NCI-H146 treated with DMSO at 0.1 percent for 48 hours (cell line): ENCODE results near the gene TBC1D2B.

ENCODE experiments used
- DNase-seq: peaks from one replicate; lab custom pipeline; 2025; ENCODE audit not compliant: unreplicated experiment; lab: John Stamatoyannopoulos, UW

Gene TBC1D2B

DNA sequence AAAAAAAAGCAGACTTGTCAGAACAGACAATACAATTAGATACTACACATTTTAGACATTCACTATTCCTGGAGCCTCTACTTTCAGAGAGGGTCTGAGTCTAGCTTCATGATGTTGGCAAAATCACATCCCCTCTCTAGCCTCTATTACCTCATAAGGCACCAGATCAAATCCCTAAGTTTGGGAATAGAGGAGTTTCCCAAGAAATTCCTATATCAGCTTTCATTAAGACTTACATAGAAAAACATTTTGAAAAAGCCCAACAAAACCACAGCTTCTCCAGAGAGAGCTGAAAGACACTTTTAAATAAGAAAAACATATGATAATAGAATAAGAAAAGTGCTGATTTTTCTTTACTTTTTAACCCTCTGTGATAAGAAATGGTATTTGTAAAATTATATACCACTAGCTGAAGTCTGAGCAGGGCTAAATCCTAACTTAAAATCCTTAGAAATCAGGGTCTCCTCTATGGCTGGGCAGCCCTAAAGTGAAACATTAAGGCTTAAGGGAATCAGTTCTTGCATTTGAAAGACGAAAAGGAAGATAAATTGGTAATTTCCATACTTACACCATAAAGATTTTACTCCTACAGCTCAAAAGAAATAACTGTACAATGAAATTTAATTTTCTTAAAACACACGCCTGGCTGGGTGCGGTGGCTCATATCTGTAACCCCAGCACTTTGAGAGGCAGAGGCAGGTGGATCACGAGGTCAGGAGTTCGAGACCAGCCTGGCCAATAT is 4.3 kb downstream of the TBC1D2B start:
- DNase-seq, result no peak

DNA sequence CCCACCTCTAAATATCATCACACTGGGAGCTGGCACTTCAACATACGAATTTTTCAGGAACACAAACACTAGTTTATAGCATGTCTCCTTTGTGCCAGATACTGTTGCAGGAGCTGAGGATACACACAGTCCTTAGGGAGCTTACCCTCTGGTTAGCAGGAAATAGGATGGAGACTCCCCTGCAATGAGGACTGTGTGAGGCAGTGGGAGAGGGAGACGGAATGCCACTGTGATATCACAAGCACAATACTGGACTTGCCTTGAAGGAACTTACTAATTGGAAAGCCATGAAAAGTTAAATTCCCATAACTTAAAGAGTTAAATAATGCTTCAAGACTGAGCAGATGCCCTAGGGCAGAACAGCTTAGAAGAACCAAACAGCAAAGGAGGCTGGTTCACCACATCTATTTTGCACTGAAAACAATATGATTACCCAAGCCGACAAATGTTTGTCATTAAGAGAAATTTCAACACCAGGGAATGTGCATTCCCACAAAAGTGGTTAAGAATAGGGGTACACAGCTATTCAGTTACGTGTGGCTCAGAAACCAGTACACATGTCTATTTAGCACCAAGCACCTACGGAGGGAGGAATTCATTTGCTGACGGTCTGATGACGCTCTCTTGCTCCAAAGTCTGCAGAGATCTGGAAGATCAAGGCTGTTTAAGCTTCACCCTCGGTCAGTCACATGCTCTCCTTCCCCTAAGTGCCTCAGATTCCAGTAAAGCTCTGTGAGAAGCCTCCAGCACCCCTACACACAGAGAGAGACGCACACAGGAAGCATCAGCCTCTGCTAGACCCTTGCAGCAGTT is 5.2 kb downstream of the TBC1D2B start:
- no peak for DNase-seq

- DNase-seq, result no peak
Observed at GRCh38 chr15:78071383-78071782, 6.1 kb downstream of the TBC1D2B start.

DNA sequence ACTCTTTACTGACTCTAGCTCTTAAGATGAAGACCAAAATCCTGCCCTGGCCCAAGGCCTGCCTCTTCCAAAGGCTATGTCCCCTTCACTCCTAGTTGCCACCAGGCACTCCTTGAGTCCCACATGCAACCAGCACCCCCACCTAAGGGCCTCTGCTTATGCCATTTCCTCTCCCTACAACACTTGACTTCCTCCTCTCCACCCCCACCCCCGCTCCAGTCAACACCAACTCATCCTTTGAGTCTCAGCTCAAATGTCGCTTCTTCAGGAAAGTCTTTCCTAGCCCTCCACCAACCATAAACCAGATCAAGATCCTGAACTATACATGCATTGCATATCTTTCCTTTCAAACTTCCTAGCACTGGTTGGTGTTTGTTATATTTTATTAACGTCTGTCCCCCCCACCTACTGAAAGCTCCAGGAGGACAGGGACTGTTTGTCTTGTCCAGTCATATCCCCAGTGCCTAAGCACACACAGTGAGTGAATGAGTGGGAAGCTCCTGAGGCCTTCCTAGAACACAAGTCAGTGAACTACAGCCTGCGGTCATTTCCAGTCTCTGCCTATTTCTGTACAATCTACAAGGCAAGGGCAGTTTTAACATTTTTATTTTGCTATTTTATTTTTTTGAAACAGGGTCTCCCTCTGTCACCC is 7.3 kb downstream of the TBC1D2B start:
- DNase-seq, result no peak

DNA sequence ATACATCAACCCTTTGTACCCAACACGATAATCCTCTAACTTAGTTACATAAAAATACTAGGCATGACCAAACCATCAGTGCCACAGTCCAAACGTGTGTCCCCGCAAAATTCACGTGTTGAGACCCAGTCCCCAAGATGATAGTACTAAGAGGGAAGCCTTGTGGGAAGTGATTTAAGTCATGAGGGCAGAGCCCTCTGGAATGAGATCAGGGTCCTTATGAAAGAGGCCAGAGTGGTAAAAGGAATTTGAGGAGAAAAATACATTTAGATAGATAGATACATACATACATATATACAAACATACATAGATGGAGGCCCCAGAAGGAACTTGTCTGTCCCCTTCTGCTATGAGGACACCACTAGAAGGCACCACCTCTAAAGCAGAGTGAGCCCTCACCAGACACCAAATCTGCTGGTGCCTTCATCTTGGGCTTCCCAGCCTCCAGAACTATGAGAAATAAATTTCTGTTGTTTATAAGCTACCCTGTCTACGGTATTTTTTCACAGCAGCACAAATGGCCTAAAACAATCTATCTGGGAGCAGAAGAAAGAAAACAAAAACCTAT is 8.0 kb downstream of the TBC1D2B start:
- DNase-seq, result no peak

- DNase-seq, result no peak
Observed at GRCh38 chr15:78069052-78069414, 8.5 kb downstream of the TBC1D2B start.

DNA sequence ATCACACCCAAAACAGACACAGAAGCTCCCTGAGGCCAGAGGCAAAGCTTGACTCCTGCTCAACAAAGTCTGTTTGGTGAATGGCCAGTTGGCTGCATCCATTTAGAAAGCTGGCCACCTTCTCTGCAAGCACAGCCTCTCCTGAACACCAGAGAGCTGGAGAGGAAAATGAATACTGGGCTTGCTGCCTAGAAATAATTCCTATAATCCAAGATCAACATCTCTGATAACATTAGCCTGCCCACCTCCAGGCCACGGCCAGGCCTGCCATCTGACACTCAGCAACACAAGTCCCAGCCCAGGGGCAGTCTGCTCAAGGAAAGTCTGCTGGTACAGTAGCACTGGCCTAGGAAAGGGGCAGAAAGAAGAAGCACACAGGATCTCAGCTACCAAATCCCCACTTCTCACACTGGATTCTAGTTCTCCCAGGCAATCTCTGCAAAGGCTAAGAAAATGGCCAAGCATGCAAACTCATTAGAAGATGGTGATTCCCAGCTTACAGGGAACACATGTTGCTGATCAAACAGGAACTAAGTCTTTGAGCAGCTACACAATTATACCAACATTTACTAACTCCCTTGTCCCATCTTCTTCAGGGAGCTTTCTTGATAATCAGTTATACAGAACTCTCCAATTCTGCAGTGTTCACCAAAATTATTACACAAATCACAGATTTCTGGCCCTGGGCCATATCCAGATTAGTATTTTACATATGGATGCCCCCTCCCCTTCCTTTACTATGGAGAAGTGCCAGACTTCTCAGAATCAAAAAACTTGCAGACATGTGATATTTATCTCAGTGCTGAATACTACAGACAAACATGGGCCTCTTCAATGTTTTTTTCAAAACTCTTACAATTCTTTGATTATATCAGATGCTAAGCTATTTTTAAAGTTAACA is 9.9 kb downstream of the TBC1D2B start:
- DNase-seq, result no peak

GRCh38 chr15:78065973-78066946 is 11.3 kb downstream of the TBC1D2B start:
- DNase-seq, result no peak

DNA sequence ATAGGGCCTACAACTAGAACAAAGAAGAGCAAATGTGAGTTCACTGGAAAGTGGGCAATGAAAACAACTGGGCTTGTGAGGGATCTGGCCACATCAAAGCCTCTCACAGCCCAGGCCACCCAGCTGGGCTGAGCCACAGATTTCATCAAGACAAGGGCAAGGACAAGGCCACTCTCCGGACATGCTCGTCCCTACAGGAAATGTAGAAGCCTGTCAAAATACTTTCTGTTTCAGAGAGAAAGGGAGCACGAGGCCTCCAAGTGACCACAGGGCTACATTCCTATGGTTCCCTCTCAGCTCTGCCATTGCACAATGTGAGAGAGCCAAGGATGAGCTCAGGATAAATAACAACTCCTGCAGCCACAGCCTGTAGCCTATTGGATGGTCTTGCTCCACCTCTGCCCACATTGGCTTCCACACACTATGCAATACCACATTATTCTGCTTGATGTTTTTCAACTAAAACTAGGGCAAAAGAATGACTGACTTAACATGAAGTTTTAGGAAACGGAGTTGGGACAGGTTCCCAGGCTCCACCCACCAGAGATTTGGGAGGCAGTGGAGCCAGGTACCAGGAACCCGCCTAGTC is 12.1 kb downstream of the TBC1D2B start:
- DNase-seq, result no peak

DNA sequence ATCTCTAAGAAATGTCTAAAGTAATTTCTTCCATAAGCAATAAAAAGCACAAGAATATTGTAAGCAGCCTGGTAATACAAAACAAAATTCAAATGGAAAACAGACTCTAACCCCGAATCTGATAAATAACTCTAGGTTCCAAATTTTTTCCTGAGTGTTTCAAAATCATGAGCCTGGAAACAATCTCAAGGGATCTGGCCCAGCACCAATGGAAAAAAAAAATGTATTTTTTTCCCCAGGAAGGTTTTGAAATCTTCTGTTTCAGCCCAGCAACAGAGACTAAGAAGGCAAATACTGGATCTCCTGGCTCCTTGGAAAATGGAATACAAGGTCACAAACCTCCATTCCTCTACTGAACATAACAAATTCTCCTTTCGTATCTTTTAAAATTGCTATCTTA is 13.0 kb downstream of the TBC1D2B start:
- no peak for DNase-seq

DNA sequence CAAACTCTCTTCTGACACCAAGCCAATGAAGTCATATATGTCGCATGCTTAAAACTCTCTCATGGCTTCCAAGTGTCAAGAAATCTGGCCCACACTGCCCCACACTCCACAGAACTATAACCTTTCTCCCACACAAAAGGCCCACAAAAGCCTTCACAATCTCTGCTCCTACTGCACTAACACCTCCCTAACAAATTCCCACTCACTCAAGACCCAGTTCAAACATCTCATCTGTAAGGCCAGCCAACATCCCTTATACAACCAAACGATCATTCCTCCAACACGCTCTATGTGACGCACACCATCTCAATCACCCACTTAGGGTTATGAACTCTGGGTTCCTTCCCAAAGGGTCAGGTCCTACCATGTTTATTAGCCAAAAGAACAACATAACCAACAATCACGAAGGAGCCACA is 13.5 kb downstream of the TBC1D2B start:
- no peak for DNase-seq

DNA sequence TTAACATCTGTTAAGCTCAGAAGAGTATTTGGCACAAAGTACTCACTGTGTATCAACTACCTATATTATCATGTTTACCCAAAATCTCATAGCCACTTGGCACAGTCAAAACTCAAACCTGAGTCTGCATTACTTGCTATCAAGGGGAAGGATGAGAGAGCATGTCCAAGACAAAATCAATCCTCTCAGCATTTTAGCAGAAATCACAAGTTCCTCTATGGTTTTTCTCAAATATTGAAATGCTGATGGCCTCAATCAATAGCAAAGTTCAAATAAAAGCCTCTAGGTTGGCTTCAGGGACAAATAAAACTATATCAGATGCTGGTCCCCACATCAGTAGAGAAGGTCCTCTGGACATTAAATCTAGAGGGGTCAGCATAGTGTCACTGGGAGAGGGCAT is 14.3 kb downstream of the TBC1D2B start:
- no peak for DNase-seq

DNA sequence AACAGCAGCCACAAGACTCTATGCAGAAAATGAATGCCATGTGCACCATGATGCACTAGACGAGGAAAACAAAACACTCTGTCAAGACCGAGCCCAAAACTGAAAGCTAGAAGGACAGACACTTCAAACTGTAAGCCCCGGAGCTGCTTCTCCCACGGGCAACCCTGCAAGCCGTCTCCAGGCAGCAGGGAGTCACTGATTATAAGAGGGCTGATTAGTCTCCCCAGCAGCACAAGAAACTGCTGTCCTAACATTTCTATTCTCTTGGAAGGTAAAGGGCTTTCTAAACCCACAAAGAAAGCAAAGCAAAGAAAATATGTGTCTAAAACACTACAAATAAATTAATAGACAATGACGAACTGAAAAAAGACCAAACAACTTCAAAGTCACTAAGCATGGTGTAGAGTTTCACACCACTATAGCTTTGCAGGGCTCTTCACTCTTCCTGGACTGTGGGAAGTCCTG is 15.5 kb downstream of the TBC1D2B start:
- no peak for DNase-seq

DNA sequence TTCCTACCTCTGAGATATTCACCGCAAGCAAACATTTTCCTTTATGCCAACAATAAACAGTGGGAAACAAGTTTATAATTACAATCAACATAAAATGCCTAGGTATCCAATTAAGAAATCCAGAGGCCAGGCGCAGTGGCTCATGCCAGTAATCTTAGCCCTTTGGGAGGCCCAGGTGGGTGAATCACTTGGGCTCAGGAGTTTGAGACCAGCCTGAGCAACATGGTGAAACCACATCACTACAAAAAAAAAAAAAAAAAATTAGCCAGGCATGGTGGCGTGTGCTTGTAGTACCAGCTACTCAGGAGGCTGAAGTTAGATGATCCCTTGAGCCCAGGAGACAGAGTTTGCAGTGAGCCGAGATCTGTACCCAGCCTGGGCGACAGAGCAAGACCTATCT is 17.3 kb downstream of the TBC1D2B start:
- DNase-seq, result no peak

- no peak for DNase-seq
Observed at GRCh38 chr15:78059110-78059839, 18.2 kb downstream of the TBC1D2B start.

DNA sequence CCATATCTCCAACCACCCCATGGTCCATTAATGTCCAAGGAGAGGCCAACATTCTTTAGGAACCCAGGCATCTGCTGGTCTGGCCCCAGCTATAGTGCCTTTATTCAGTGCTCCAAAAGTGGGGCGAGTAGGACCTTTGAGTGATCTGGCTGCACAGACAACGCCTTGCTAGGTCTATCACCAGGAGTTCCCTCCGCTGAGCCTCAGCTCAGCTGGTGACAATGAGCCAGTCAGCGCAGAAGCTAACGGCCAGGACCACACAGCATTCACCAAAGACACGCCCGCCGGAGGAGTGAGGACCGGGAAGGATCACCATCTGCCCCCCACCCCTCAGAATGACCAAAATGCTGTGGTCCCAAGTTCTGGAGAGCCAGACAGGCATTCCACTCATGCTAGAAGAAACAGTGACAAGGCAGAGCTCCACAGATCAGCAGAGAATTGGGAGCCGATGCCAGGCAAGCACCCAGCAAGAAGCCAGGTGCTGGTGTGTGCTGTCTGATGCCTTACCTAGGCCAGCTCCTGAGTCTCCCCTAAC is 19.0 kb downstream of the TBC1D2B start:
- DNase-seq, result no peak

GRCh38 chr15:78057803-78058202 is 19.7 kb downstream of the TBC1D2B start:
- DNase-seq, result no peak

DNA sequence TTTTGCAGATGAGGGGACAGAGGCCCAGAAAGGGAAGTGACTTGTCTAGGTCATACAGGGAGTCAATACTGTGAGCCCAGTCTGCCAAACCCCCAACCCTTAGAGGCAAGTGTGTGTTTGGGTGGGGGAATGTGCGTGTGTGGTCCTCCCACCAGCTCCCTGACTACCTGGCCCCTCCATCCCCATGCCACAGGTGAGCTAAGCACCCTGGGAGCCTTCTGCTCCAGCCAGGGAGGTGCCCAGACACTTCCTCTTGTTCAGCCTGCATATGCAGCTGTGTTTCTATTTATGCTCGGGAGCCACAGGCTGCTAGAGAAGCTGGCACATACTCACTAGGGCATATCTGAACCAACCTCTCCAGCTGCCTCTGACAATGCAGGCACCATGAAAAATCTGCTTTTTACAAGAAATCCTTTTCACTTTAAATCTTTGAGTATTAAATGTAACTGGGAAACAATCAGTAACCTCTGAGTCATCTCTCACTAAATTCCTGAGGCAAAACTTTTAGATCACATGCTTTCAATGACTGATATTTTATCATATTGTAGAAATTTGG is 20.7 kb downstream of the TBC1D2B start:
- no peak for DNase-seq
